ENCODE measurements around the gene MAT2A. TPM values are rescaled to one million over a fixed set of nuclear protein-coding genes. Genes with fewer than 3 reads are reported as not detected.

The MAT2A gene
- 100 to 1,000 TPM; 214 to 308 TPM for total RNA-seq

DNA sequence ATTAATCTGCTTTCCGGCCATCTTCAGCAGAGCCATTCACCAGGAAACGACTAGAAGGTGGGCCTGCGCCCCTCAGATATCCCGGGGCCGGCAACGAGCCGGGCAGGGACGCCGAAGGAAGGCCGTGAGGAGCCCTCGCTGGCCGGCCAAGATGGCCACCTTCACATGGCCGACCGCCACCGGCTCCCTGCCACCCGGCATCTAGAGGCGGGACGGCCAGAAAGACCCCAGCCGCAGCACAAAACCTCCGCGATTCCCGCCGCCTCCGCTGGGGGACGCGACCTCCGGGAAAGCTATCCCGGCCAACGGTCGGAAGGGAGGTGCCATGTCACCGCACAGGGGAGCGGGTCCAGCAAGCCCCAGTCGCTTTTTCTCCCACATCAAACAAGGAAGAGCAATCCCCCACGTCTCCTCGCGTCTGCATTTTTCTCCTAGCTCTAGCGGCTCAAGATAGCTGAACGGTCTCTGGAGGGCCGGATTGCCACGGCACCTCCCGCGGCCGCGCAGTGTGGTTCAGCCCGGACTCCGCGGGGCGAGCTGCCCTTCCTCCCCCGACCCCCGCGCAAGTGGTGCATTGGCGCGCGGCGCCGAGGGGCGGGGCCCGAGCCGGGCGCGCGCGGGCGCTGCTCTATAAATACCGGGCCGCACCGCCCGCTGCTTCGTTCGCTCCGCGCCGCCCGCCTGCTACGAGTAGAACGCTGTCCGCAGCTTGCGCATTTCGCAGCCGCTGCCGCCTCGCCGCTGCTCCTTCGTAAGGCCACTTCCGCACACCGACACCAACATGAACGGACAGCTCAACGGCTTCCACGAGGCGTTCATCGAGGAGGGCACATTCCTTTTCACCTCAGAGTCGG, at the start of gene MAT2A:
Gene MAT2A (plus strand): TSS at position 662 of the 854 bp plus-strand sequence. CDS start 120 bp downstream, at position 782.
- peak; percentile 83 for ATAC-seq (replicated peaks)
- H3K4me1 Mint-ChIP-seq = peaks cover 34% of the 10 kb centered on the region
- H3K27ac Mint-ChIP-seq = peak within 1 kb of the TSS; percentile 96
- H3K4me3 Mint-ChIP-seq = peak within 1 kb of the TSS; percentile 95
- peaks cover 54% of the 10 kb centered on the region for H3K36me3 Mint-ChIP-seq (ENCODE audit: low read depth)
- no peaks in the 10 kb centered on the region for H3K9me3 Mint-ChIP-seq
- H3K27me3 Mint-ChIP-seq = no peaks in the 10 kb centered on the region

DNA sequence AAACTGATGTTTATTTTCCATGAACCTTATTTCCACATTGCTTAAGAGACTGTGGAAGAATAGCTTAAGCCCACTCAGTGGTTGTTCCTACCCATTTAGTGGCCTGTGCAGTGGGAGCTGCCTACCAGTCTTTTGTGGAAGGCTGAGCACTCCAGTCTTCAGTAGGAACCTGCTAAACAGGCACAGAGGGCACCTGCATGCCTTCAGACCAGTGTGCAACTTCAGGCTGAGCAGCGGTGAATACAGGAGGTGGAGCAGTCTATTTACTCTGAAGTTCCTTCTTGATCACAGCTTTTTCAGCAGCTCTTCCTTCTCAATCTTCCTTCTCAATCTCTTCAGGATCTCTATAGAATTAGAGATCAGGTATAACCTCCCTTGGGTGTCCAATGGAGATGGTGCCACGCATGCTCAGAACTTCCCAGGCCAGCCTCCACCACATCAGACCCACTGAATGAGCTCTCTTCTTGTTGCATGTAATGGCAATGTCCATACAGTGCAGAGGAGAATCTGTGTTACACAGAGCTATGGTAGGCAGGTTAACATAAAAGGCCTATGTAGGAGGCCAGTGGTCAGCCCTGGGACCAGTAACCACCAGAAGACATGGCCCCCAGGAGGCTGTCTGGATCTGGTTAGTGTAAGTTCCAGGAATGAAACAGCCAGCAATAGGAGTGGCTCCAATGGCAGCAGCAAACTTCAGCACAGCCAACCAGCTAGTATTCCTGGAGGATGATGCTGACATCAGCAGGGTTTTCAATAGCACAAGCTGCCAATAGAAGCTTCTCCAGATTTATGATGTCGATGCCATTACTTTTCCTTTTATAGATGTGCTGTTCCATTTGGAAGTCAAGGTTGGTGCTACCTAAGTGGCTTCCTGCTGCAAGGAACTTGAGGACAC, 47.9 kb upstream of the MAT2A start:
- H3K36me3 Mint-ChIP-seq (ENCODE audit: low read depth) = no peaks in the 10 kb centered on the region
- H3K4me1 Mint-ChIP-seq = no peaks in the 10 kb centered on the region
- no peak for ATAC-seq (replicated peaks)
- H3K9me3 Mint-ChIP-seq = peaks cover 4% of the 10 kb centered on the region
- no peaks in the 10 kb centered on the region for H3K27me3 Mint-ChIP-seq
- no peak overlapping the region for H3K4me3 Mint-ChIP-seq
- no peak overlapping the region for H3K27ac Mint-ChIP-seq

DNA sequence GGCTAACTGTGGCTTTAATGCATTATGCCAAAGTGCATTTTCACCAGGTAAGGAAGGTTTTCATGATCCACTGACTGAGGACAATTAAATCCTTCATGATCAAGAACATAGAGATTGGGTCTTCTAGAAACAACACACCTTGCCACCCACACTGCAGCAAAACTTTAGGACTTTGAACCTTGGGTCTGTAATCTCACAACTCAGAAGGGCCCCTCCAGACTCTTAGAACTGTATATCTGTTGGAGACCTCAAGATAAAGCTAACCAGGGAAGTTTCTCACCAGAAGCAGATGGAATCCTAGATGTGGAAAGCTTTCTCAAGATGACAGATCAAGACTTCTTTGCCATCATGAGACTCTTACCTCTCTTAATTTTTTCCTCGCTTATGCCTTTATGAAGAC, 42.5 kb upstream of the MAT2A start:
- no peaks in the 10 kb centered on the region for H3K9me3 Mint-ChIP-seq
- no peak for ATAC-seq (replicated peaks)
- no peaks in the 10 kb centered on the region for H3K36me3 Mint-ChIP-seq (ENCODE audit: low read depth)
- no peak overlapping the region for H3K4me3 Mint-ChIP-seq
- no peaks in the 10 kb centered on the region for H3K27me3 Mint-ChIP-seq
- H3K27ac Mint-ChIP-seq = no peak overlapping the region
- no peaks in the 10 kb centered on the region for H3K4me1 Mint-ChIP-seq

DNA sequence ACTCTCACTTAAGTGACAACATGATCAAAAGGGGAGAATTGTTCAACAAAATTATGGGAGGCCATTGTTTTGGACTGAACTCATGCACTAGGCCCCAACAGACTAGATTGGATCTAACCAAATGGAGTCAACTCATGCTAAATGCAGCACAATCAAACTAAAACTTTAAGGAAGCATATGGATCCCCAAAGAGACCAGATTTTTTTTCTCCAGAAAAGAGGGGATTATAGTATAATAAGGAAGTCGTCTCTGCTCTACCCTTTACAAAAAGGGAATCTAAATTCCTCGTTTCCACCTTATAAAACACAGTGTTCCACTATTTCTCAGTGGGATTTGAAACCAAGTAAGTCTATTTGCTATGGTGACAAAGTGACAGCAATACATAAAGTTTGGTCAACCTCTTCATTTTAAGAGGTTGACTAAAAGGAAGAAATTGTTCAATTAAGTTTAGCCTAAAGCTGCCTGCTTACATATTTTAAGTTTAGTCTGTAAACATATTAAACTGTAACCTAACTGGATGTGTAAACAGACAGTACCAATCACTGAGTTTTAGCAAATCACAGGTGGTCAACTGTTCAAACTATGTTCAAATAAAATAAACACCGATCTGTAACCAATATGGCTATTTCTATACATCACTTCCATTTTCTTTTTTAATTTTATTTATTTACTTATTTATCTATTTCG, 40.9 kb upstream of the MAT2A start:
- H3K9me3 Mint-ChIP-seq = no peaks in the 10 kb centered on the region
- no peak for ATAC-seq (replicated peaks)
- H3K36me3 Mint-ChIP-seq (ENCODE audit: low read depth) = no peaks in the 10 kb centered on the region
- H3K4me1 Mint-ChIP-seq = no peaks in the 10 kb centered on the region
- H3K4me3 Mint-ChIP-seq = no peak overlapping the region
- H3K27ac Mint-ChIP-seq = no peak overlapping the region
- H3K27me3 Mint-ChIP-seq = no peaks in the 10 kb centered on the region

DNA sequence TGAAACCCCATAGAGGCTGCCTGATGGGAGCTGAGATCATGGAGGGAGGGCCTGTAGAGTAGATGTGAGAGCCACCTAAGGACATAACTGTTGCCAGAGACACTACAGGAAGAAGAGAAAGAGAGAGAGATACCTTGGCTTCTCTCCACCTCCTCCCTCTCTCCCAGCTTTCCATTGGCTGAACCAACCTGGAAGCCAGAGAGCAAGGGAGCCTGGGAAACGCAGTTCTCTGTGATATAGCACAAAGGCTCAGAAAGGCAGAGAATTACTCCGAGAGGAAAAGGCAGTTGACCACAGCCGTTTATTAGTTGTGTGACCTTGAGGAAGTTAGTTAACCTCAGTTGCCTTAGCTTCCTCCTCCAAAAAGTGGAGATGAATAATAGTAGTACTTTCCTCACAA, 37.7 kb upstream of the MAT2A start:
- H3K27me3 Mint-ChIP-seq = no peaks in the 10 kb centered on the region
- H3K36me3 Mint-ChIP-seq (ENCODE audit: low read depth) = no peaks in the 10 kb centered on the region
- no peak overlapping the region for H3K4me3 Mint-ChIP-seq
- H3K27ac Mint-ChIP-seq = no peak overlapping the region
- no peaks in the 10 kb centered on the region for H3K9me3 Mint-ChIP-seq
- ATAC-seq (replicated peaks) = no peak
- no peaks in the 10 kb centered on the region for H3K4me1 Mint-ChIP-seq

DNA sequence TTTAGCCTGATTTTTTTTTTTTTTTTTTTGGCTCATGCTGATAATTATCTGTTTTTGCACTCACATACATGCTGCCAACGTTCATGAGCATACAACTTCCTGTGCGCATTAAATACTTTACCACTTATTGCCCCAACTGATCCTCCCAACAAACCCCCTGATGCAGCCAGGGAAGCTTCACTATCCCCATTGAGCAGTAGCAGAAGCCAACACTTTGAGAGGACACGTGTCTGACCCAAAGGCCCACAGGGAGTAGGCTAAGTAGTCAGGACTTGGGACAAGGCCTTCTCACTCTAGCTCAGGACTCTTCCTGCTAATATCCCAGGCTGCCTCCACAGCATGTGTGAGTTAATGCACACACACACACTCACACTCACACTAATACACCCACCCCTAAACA, 36.2 kb upstream of the MAT2A start:
- no peaks in the 10 kb centered on the region for H3K4me1 Mint-ChIP-seq
- no peaks in the 10 kb centered on the region for H3K27me3 Mint-ChIP-seq

DNA sequence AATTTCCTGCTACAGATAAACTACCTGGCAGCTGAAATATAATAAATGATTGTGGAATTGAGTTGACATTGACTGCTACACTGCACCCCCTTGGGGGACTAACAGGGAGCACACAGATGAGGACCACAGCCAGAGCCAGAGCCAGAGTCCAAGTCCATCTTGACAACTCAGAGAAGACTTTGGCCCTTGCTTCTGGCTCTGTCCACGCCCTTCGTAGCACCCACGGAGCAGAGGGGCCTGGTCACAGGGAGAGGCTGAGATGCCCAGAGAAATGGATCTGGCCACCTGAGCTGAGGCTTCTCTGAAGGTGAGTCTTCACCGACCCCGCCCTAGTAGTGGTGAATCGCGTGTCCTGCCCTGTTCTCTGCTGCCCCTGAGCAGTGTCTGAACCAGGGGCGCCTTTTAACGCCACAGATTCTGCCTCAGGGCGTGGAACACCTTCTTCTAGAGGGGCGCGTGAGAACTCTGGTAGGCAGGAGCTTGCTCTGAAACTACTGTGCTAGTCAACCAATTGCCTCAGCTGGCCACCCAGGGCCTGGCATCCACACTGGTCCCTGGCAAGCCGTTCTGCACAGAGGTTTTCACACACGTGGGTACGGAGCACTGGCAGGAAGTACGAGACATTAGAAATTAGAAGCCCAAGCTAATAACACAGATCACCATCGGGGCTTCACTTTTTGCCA, 35.7 kb upstream of the MAT2A start:
- H3K36me3 Mint-ChIP-seq (ENCODE audit: low read depth) = no peaks in the 10 kb centered on the region
- H3K27ac Mint-ChIP-seq = no peak overlapping the region
- no peaks in the 10 kb centered on the region for H3K4me1 Mint-ChIP-seq
- no peaks in the 10 kb centered on the region for H3K27me3 Mint-ChIP-seq
- ATAC-seq (replicated peaks) = no peak
- H3K4me3 Mint-ChIP-seq = no peak overlapping the region
- H3K9me3 Mint-ChIP-seq = no peaks in the 10 kb centered on the region

More for the DNA sequence above, 36.2 kb upstream of the MAT2A start:
- Mint-ChIP-seq H3K27ac (no peak overlapping the region), H3K36me3 (ENCODE audit: low read depth) (no peaks in the 10 kb centered on the region), H3K4me3 (no peak overlapping the region), H3K9me3 (no peaks in the 10 kb centered on the region)
- ATAC-seq (replicated peaks) = no peak

DNA sequence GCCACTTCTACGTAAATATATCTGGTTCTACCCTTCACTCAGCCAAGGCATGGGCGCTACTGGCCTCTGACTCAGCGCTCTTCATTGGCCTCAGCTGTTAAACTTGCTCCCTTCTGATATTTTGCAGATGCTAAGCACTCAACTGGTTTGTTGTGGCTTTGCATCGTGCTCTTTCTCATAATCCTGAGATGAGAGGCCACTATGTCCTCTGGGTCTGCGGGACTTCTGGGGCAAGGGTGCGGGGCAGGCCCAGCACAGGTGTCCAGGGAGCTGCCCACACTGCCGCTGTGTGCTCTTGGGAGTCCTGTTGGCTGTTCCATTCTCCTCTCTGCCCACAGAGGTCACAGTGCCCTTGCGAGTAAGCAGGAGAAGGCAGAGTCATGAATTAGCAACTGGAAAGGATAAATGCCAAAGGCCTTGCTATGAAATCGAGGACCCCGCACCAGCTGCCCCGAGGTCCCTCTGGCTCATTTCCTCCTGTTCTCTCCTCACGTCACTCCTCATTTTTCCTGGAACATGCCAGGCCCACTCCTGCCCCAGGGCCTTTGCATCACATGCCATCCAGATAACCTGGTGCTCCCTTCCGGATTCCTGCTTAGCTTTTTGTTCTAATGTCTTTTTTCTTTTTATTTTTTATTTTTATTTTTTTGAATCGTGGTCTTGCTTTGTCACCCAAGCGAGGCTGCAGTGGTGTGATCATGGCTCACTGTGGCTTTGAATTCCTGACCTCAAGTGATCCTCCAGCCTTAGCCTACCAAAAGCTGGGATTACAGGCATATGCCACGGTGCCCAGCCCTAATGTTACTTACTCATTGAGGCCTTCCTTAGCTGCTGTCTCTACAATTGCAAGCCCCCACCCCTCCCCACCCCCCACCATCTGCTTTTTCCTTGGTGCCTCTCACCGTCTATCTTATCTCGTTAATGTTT, 34.9 kb upstream of the MAT2A start:
- no peak for ATAC-seq (replicated peaks)
- Mint-ChIP-seq H3K4me1 (no peaks in the 10 kb centered on the region), H3K4me3 (no peak overlapping the region), H3K27me3 (no peaks in the 10 kb centered on the region), H3K36me3 (ENCODE audit: low read depth) (no peaks in the 10 kb centered on the region), H3K27ac (no peak overlapping the region), H3K9me3 (no peaks in the 10 kb centered on the region)

DNA sequence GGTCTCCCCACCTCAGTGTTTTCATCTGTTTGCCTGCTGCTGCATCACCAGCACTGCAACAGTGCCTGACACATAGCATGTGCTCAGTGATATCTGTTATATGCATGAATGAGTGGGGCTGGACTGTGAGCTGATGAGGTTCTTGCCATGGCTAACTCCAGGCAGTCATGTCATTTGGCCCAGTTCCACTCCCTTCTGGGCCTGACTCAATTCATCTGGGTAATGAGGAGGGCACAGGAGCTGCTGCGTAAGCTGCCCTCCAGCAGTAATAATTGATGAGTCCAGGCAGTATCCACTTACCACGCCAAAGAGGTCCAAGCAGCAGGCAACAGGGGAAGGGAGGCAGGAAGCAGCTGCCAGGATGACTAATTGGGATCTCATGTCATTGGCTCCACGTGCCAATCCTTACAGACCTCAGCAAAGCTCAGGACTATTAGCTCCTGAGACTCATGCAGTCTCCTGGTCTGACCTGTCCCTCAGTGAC, 34.1 kb upstream of the MAT2A start:
- Mint-ChIP-seq H3K4me3 (no peak overlapping the region), H3K27me3 (no peaks in the 10 kb centered on the region), H3K36me3 (ENCODE audit: low read depth) (no peaks in the 10 kb centered on the region), H3K27ac (no peak overlapping the region), H3K9me3 (no peaks in the 10 kb centered on the region), H3K4me1 (no peaks in the 10 kb centered on the region)
- ATAC-seq (replicated peaks) = no peak

DNA sequence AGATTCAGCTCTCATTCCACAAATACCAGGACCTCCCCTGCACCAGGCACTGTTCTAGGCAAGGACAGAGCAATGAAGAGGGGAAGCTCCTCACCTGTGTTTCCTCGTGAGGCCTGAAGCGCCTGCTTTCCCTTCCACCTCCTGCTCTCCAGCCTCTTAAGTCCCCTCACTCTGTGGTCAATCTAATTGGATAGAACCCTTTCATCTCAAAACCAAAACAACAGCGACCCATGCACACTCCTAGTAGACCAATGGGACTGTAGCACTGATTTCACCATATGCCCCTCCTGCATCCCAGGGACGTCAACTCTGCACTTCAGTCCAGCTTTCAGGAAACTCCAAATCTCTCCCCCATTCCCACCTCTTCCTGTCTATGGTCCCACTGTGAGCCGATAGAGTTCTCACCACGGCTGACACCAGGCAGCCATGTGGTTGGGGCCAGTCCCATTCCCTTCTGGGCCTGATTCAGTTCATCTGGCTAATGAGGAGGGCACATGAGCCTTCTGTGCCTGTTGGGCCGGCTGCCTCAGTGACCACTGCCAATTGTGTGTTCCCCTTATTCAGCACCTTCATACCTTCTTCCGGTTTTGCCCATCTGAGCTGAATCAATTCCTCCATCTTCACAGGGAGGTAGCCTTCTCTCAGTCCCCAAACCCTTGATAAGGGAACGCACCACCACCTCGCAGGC, 33.3 kb upstream of the MAT2A start:
- no peaks in the 10 kb centered on the region for H3K4me1 Mint-ChIP-seq
- H3K4me3 Mint-ChIP-seq = no peak overlapping the region
- no peaks in the 10 kb centered on the region for H3K27me3 Mint-ChIP-seq
- no peaks in the 10 kb centered on the region for H3K9me3 Mint-ChIP-seq
- H3K36me3 Mint-ChIP-seq (ENCODE audit: low read depth) = no peaks in the 10 kb centered on the region
- no peak overlapping the region for H3K27ac Mint-ChIP-seq
- no peak for ATAC-seq (replicated peaks)

DNA sequence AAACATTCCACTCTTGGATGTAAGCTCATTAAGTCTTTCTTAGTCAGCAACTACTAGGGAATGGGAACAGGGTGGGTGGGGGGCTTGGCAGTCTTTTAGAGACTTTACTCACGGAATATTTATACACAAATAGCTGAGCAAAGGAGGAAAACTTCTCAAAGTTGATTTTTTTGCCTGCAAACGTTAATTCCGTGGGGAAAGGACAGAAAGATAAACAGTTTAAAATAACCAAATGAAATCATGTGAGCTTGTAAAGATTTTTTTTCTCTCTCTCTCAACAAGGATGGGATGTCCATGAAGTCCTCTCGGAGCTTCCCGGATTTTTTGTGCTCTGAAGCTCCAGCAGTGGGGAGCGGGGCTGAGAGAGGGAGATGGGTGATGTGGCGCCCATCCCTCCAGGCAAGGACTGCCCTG, 32.2 kb upstream of the MAT2A start:
- H3K27me3 Mint-ChIP-seq = no peaks in the 10 kb centered on the region
- no peaks in the 10 kb centered on the region for H3K9me3 Mint-ChIP-seq

DNA sequence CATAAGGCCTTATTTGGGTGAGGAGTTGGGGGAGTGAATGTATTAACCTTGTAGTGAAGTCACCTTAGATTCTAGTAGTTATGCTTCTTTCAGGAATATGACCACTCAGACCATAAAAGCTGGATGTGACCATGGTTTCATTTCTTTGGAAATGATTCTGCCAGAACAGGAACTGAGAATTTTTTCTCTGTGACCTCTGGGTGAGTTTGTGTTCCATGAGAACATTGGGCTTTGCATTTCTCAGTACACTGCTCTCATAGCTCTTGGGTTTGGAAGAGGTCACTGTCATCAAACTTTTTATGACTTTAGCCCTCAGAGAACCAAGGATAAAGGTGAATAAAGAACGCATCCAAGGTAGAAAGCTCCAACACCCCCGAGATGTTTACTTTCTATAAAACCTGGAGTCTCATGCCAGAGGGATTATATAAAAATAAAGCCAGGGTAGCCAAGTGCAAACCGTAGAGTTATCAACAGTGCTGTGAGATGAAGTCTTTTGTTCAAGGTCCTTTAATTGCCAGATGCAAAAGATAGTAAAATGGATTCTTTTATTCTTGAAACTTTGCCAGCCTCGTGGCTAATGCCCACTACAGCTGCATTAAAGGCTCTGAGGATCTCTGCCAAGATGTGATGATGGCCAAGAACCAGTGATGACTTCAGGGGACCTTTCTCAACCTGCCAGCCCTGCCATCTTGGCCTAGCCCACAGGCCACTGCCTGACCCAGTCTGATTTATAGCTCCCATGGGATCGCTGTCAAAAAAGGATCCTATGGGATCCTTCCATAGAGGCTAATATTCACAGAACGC, 27.8 kb upstream of the MAT2A start:
- Mint-ChIP-seq H3K4me3 (no peak overlapping the region), H3K4me1 (no peaks in the 10 kb centered on the region), H3K9me3 (no peaks in the 10 kb centered on the region), H3K36me3 (ENCODE audit: low read depth) (no peaks in the 10 kb centered on the region), H3K27ac (no peak overlapping the region), H3K27me3 (no peaks in the 10 kb centered on the region)
- no peak for ATAC-seq (replicated peaks)

More for the DNA sequence above, 32.2 kb upstream of the MAT2A start:
- no peaks in the 10 kb centered on the region for H3K36me3 Mint-ChIP-seq (ENCODE audit: low read depth)
- H3K4me3 Mint-ChIP-seq = no peak overlapping the region
- no peaks in the 10 kb centered on the region for H3K4me1 Mint-ChIP-seq
- H3K27ac Mint-ChIP-seq = no peak overlapping the region
- no peak for ATAC-seq (replicated peaks)

Measured in activated T-helper 17 cell treated with anti-CD3 and anti-CD28 coated beads, Interleukin-2, amount 50 U/mL, for 72 hours (primary cell).